GM12878 (cell line): ENCODE measurements around the gene SNRNP25. TPM values are rescaled to one million over a fixed set of nuclear protein-coding genes. Genes with fewer than 3 reads are reported as not detected.

Source experiments
- ASH2L ChIP-seq: fragments of 300-600, 200-600 bp; sonication (generic); IDR thresholded peaks from 2 replicates; pipeline ENCODE4 v1.6.1; 2017; ENCODE audit warnings: low read depth, mild to moderate bottlenecking, borderline replicate concordance
- DPF2 ChIP-seq: fragments of 450-650 bp; IDR thresholded peaks from 2 replicates; pipeline ENCODE4 v1.6.1; 2017; ENCODE audit warnings: mild to moderate bottlenecking
- EZH2 ChIP-seq: IDR thresholded peaks from 2 replicates; pipeline ENCODE4 v1.6.1; 2012; ENCODE audit warnings: low read depth, mild to moderate bottlenecking, control low read depth, inconsistent platforms, low read length, borderline replicate concordance; ENCODE audit not compliant: control insufficient read depth
- JUNB ChIP-seq: IDR thresholded peaks from 2 replicates; pipeline ENCODE4 v1.6.1; 2016; ENCODE audit warnings: antibody characterized with exemption, mild to moderate bottlenecking
- RAD21 ChIP-seq: IDR thresholded peaks from 2 replicates; pipeline ENCODE4 v1.6.1; 2011; ENCODE audit warnings: mild to moderate bottlenecking, low read depth, low read length, moderate library complexity; ENCODE audit not compliant: insufficient read depth
- RFX5 ChIP-seq: IDR thresholded peaks from 2 replicates; pipeline ENCODE4 v1.6.1; 2011; ENCODE audit warnings: low read depth, low read length, improper control_type of control experiment
- polyA plus RNA-seq, 11 experiments: library from polyadenylated mRNA; depleted of rRNA in 4 of 11; unstranded in 6 of 11; stranded (reverse) in 5 of 11; fragments of >200 nt; fragmentation: Nextera tagmentation in 4 of 11; fragmentation: Illumina TruSeq in 1 of 11; extraction: Ambion mirVana in 4 of 11; extraction: Trizol in 1 of 11; gene quantifications; 1 replicate in 1 of 11; 2 replicates in 10 of 11; pipeline versions ENCODE4 v1.2.1 to v1.2.3, GENCODE V29; 2011 to 2016; ENCODE audit warnings: inconsistent platforms in 2 of 11, missing spikeins in 2 of 11, low read depth in 1 of 11
- total RNA-seq, 4 experiments: library from RNA; depleted of rRNA in 3 of 4; stranded (reverse); fragments of >200 nt in 3 of 4; fragmentation: Illumina TruSeq in 1 of 4; extraction: Trizol in 1 of 4; gene quantifications; 2 replicates each; pipeline versions ENCODE4 v1.2.1 to v1.2.3, GENCODE V29; 2013 to 2021
- TF ChIP-seq, protein P1 (sequence below): IDR thresholded peaks from 2 replicates; pipeline ENCODE4 v1.6.1; 2012; ENCODE audit warnings: improper control_type of control experiment, low read depth, low read length; ENCODE audit not compliant: insufficient replicate concordance

SNRNP25 gene
- total and polyA plus RNA-seq, 10 of the 15 experiments (the other 5 are each of a cell fraction or from before 2014, with no cell fraction given), result 40.9 to 138 (median 67.2) TPM

DNA sequence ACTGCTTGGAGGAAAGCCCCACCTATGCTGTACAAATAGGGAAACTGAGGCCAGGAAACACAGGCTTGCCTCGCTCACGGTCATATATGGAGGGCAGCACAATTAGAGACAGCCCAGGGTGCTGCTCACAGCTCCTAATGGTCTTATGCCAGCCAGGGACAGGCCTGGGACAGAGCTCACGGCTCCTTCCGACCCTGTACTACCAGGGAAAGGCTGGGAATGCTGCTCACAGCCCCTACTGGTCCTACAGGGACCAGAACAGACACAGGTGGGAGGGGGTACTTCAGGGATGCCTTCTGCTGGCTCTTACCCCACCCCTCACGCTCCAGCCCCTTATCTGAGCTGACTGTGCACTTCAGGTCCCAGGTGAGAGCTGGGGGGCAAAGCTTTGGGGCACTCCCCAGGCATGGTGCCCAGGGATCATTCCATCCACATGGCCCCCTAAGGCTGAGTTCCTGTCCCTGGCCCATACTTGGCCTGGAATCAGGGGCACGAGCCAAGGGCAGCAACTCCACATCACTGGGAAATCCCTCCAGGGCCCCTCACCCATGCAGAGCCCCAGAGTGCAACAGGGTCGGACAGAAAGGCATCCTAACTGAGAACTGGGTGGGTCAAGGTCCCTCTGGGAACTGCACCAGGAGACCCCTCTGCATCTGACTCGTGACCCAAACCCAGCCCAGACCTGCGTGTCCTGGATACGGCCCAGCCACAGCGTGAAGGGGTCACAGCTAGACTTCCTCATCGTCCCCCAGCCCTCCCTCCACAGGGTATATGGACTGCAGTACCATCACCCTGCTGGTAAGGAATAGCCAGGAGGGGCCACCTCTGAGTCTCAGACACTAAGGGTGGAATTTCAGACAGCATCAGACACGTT is 12.9 kb downstream of the SNRNP25 start (continued):
- TF ChIP-seq, protein P1, sequence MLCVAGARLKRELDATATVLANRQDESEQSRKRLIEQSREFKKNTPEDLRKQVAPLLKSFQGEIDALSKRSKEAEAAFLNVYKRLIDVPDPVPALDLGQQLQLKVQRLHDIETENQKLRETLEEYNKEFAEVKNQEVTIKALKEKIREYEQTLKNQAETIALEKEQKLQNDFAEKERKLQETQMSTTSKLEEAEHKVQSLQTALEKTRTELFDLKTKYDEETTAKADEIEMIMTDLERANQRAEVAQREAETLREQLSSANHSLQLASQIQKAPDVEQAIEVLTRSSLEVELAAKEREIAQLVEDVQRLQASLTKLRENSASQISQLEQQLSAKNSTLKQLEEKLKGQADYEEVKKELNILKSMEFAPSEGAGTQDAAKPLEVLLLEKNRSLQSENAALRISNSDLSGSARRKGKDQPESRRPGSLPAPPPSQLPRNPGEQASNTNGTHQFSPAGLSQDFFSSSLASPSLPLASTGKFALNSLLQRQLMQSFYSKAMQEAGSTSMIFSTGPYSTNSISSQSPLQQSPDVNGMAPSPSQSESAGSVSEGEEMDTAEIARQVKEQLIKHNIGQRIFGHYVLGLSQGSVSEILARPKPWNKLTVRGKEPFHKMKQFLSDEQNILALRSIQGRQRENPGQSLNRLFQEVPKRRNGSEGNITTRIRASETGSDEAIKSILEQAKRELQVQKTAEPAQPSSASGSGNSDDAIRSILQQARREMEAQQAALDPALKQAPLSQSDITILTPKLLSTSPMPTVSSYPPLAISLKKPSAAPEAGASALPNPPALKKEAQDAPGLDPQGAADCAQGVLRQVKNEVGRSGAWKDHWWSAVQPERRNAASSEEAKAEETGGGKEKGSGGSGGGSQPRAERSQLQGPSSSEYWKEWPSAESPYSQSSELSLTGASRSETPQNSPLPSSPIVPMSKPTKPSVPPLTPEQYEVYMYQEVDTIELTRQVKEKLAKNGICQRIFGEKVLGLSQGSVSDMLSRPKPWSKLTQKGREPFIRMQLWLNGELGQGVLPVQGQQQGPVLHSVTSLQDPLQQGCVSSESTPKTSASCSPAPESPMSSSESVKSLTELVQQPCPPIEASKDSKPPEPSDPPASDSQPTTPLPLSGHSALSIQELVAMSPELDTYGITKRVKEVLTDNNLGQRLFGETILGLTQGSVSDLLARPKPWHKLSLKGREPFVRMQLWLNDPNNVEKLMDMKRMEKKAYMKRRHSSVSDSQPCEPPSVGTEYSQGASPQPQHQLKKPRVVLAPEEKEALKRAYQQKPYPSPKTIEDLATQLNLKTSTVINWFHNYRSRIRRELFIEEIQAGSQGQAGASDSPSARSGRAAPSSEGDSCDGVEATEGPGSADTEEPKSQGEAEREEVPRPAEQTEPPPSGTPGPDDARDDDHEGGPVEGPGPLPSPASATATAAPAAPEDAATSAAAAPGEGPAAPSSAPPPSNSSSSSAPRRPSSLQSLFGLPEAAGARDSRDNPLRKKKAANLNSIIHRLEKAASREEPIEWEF, result no peak
- TF ChIP-seq RFX5, result no peak
- no peak for TF ChIP-seq JUNB
- no peak for TF ChIP-seq ASH2L
- no peak for TF ChIP-seq DPF2
- TF ChIP-seq RAD21, result no peak
- no peak for TF ChIP-seq EZH2
- TF ChIP-seq, all 136 proteins: peak for 0
